GM23338 (cell line): ENCODE results near the gene PTPRJ. TPM values are rescaled to one million over a fixed set of nuclear protein-coding genes. Genes with fewer than 3 reads are reported as not detected.
A peak's percentile ranks its signal among the peaks of the same experiment; 100 is the strongest.

Experiments
- ATAC-seq: fragments of 200-7000 bp; cut with Tn5 transposase; 3 replicates; pipeline ENCODE4 v1.9.1; 2020
- DNase-seq: peaks from one replicate; pipeline ENCODE4 v3.0.0-alpha.2; 2015; ENCODE audit warnings: low spot score
- H2AFZ ChIP-seq: fragments of 200-600 bp; sonication (generic); 2 replicates; pipeline ENCODE4 v1.8.0; 2016; ENCODE audit warnings: antibody characterized with exemption, mild to moderate bottlenecking, moderate library complexity
- H3F3A ChIP-seq: fragments of 200-600 bp; sonication (generic); replicated peaks from 2 replicates; pipeline ENCODE4 v1.8.0; 2017; ENCODE audit warnings: antibody characterized with exemption, mixed run types, low read depth
- H3K27ac ChIP-seq: fragments of 200-600 bp; sonication (generic); 2 replicates; pipeline ENCODE4 v1.6.1; 2016; ENCODE audit warnings: low read depth
- H3K27me3 ChIP-seq: fragments of 200-600 bp; sonication (generic); 2 replicates; pipeline ENCODE4 v1.8.0; 2016; ENCODE audit warnings: mild to moderate bottlenecking, mixed run types, moderate library complexity; ENCODE audit not compliant: insufficient read depth
- H3K36me3 ChIP-seq: fragments of 200-600 bp; sonication (generic); 2 replicates; pipeline ENCODE4 v1.8.0; 2016; ENCODE audit warnings: mild to moderate bottlenecking; ENCODE audit not compliant: insufficient read depth
- H3K4me1 ChIP-seq: fragments of 200-600 bp; sonication (generic); 2 replicates; pipeline ENCODE4 v1.8.0; 2016; ENCODE audit warnings: mild to moderate bottlenecking, moderate library complexity; ENCODE audit not compliant: insufficient read depth
- H3K4me2 ChIP-seq: fragments of 200-600 bp; sonication (generic); 2 replicates; pipeline ENCODE4 v1.7.1; 2017; ENCODE audit warnings: mixed run types
- H3K4me3 ChIP-seq: fragments of 200-600 bp; sonication (generic); 2 replicates; pipeline ENCODE4 v1.6.1; 2016; ENCODE audit warnings: mixed run types
- H3K79me2 ChIP-seq: fragments of 200-600 bp; sonication (generic); replicated peaks from 2 replicates; pipeline ENCODE4 v1.8.0; 2017; ENCODE audit warnings: mild to moderate bottlenecking; ENCODE audit not compliant: insufficient read depth
- H3K9me2 ChIP-seq: fragments of 200-600 bp; sonication (generic); 2 replicates; pipeline ENCODE4 v1.8.0; 2017; ENCODE audit not compliant: insufficient read depth
- H4K20me1 ChIP-seq: fragments of 200-600 bp; sonication (generic); replicated peaks from 2 replicates; pipeline ENCODE4 v1.8.0; 2017; ENCODE audit warnings: mild to moderate bottlenecking; ENCODE audit not compliant: insufficient read depth
- H3K27ac Mint-ChIP-seq: 2 replicates; pipeline ENCODE4 v1.8.0; 2020; ENCODE audit warnings: inconsistent platforms, mild to moderate bottlenecking, moderate library complexity, mixed read lengths
- H3K27me3 Mint-ChIP-seq: 3 replicates; pipeline ENCODE4 v1.8.0; 2022; ENCODE audit warnings: low read depth, mild to moderate bottlenecking, moderate library complexity, mixed read lengths, inconsistent platforms; ENCODE audit not compliant: insufficient read depth, poor library complexity
- H3K36me3 Mint-ChIP-seq: 3 replicates; pipeline ENCODE4 v1.8.0; 2021; ENCODE audit warnings: low read depth, mild to moderate bottlenecking, inconsistent platforms, moderate library complexity, mixed read lengths
- H3K4me1 Mint-ChIP-seq: 3 replicates; pipeline ENCODE4 v1.8.0; 2020; ENCODE audit warnings: mild to moderate bottlenecking, inconsistent platforms, mixed read lengths
- H3K4me3 Mint-ChIP-seq: 3 replicates; pipeline ENCODE4 v1.8.0; 2021; ENCODE audit warnings: moderate library complexity, mild to moderate bottlenecking, inconsistent platforms, mixed read lengths
- H3K9me3 Mint-ChIP-seq: 3 replicates; pipeline ENCODE4 v1.8.0; 2020; ENCODE audit warnings: moderate library complexity, mild to moderate bottlenecking, inconsistent platforms, mixed read lengths
- CREB1 ChIP-seq: fragments of 250-450 bp; sonication (Bioruptor Pico); IDR thresholded peaks from 2 replicates; pipeline ENCODE4 v1.5.0; 2020; ENCODE audit warnings: low read depth, mild to moderate bottlenecking, moderate library complexity
- CTCF ChIP-seq, 2 experiments: fragments of 200-600 bp in 1 of 2; sonication (generic) in 1 of 2; conservative IDR thresholded peaks; 2 replicates each; pipeline versions ENCODE4 v1.5.1 to v1.6.1; 2016 to 2017; ENCODE audit warnings: antibody characterized with exemption in 2 of 2, low read depth in 2 of 2, mild to moderate bottlenecking in 2 of 2, moderate library complexity in 1 of 2
- ETS1 ChIP-seq: IDR thresholded peaks from 2 replicates; pipeline ENCODE4 v1.6.1; 2016; ENCODE audit warnings: antibody characterized with exemption
- EZH2 ChIP-seq: fragments of 200-600 bp; sonication (generic); IDR thresholded peaks from one replicate; pipeline ENCODE4 v1.8.0; 2017; ENCODE audit warnings: antibody characterized with exemption, mild to moderate bottlenecking, low read depth; ENCODE audit not compliant: unreplicated experiment
- EZH2phosphoT487 ChIP-seq: fragments of 200-600 bp; sonication (generic); IDR thresholded peaks from one replicate; pipeline ENCODE4 v1.8.1; 2018; ENCODE audit warnings: antibody characterized with exemption; ENCODE audit not compliant: unreplicated experiment
- JUNB ChIP-seq: IDR thresholded peaks from one replicate; pipeline ENCODE4 v1.6.1; 2016; ENCODE audit warnings: antibody characterized with exemption; ENCODE audit not compliant: unreplicated experiment
- NANOG ChIP-seq: IDR thresholded peaks from 2 replicates; pipeline ENCODE4 v1.6.1; 2016; ENCODE audit warnings: antibody characterized with exemption, borderline replicate concordance
- POLR2AphosphoS5 ChIP-seq: IDR thresholded peaks from 2 replicates; pipeline ENCODE4 v1.6.1; 2016; ENCODE audit warnings: antibody characterized with exemption, low read depth
- REST ChIP-seq: IDR thresholded peaks from one replicate; pipeline ENCODE4 v1.6.1; 2018; ENCODE audit warnings: antibody characterized with exemption; ENCODE audit not compliant: unreplicated experiment
- STAT1 ChIP-seq: IDR thresholded peaks from one replicate; pipeline ENCODE4 v1.6.1; 2016; ENCODE audit warnings: antibody characterized with exemption; ENCODE audit not compliant: unreplicated experiment
- ZNF114 ChIP-seq: fragments of 250-450 bp; sonication (Bioruptor Pico); IDR thresholded peaks from 2 replicates; pipeline ENCODE4 v1.5.0; 2020; ENCODE audit warnings: mild to moderate bottlenecking, moderate library complexity
- ZNF331 ChIP-seq: fragments of 250-450 bp; sonication (Bioruptor Pico); IDR thresholded peaks from 2 replicates; pipeline ENCODE4 v1.5.0; 2020; ENCODE audit warnings: low read depth, mild to moderate bottlenecking, moderate library complexity
- polyA plus RNA-seq: library from polyadenylated mRNA; unstranded; fragments of >200 nt; fragmentation: Nextera tagmentation; extraction: Ambion mirVana; gene quantifications from 2 replicates; pipeline ENCODE4 v1.2.1, GENCODE V29; 2016
- total RNA-seq: library from RNA; depleted of rRNA; stranded (reverse); fragments of >200 nt; shearing (Covaris generic); gene quantifications from 2 replicates; pipeline ENCODE4 v1.2.3, GENCODE V29; 2014

The PTPRJ gene
- total and polyA plus RNA-seq, 2 experiments from 2014 or later, result 4.2 to 16.0 TPM

- no peak for TF ChIP-seq EZH2
- TF ChIP-seq ETS1, result no peak
- TF ChIP-seq STAT1, result no peak
- TF ChIP-seq CREB1 (CRISPR knock-in tag), result no peak
Observed at GRCh38 chr11:48003926-48004325, 23.6 kb downstream of the PTPRJ start (continued).

GRCh38 chr11:48004456-48004855, 24.1 kb downstream of the PTPRJ start:
- no peak for TF ChIP-seq ZNF114 (CRISPR knock-in tag)
- no peak for TF ChIP-seq ZNF331 (CRISPR knock-in tag)
- no peak for TF ChIP-seq REST
- no peak for TF ChIP-seq EZH2phosphoT487
- no peak overlapping the region for H3K4me2 ChIP-seq
- H4K20me1 ChIP-seq, result peaks cover 5% of the 10 kb centered on the region; the same call in 1 of the 2 replicates

GRCh38 chr11:48005136-48005535, 24.8 kb downstream of the PTPRJ start:
- Mint-ChIP-seq H3K36me3 (no peaks in the 10 kb centered on the region), H3K4me3 (no peak overlapping the region), H3K9me3 (no peaks in the 10 kb centered on the region), H3K4me1 (peaks cover 35% of the 10 kb centered on the region), H3K27ac (no peak overlapping the region; the same call in 1 of the 2 replicates), H3K27me3 (peaks cover 10% of the 10 kb centered on the region)
- Histone ChIP-seq H4K20me1 (peaks cover 5% of the 10 kb centered on the region; the same call in 1 of the 2 replicates), H3F3A (0 out of 2 replicates have a peak, but pooled peaks cover 3% of the 10 kb centered on the region), H3K9me2 (no peaks in the 10 kb centered on the region), H3K27me3 (no peaks in the 10 kb centered on the region), H3K36me3 (no peaks in the 10 kb centered on the region), H3K4me3 (no peak overlapping the region), H3K79me2 (peaks cover 54% of the 10 kb centered on the region), H3K27ac (no peak overlapping the region), H3K4me1 (peaks cover 17% of the 10 kb centered on the region), H3K4me2 (no peak overlapping the region), H2AFZ (no peak overlapping the region)
- ATAC-seq (no peak), DNase-seq (no peak)
- TF ChIP-seq ZNF114 (CRISPR knock-in tag), result no peak
- TF ChIP-seq ZNF331 (CRISPR knock-in tag), result no peak
- TF ChIP-seq JUNB, result no peak
- no peak for TF ChIP-seq CTCF (conservative IDR thresholded peaks at IDR 0.05; ENCODE audit: low read depth in 2 of 2)
- no peak for TF ChIP-seq STAT1
- TF ChIP-seq POLR2AphosphoS5, result no peak
- TF ChIP-seq REST, result no peak
- TF ChIP-seq NANOG, result no peak

More at GRCh38 chr11:48004456-48004855, 24.1 kb downstream of the PTPRJ start:
- Histone ChIP-seq H3K79me2 (peaks cover 51% of the 10 kb centered on the region), H3K4me1 (peaks cover 17% of the 10 kb centered on the region), H3K4me3 (no peak overlapping the region), H3K36me3 (no peaks in the 10 kb centered on the region), H3K27me3 (no peaks in the 10 kb centered on the region), H3K27ac (no peak overlapping the region), H3K9me2 (no peaks in the 10 kb centered on the region), H3F3A (0 out of 2 replicates have a peak, but pooled peaks cover 3% of the 10 kb centered on the region), H2AFZ (no peak overlapping the region)
- Mint-ChIP-seq H3K4me1 (peaks cover 35% of the 10 kb centered on the region), H3K27ac (peak overlapping the region; percentile 24; the same call in 1 of the 2 replicates), H3K27me3 (peaks cover 12% of the 10 kb centered on the region), H3K36me3 (no peaks in the 10 kb centered on the region), H3K9me3 (no peaks in the 10 kb centered on the region), H3K4me3 (no peak overlapping the region; the same call in 2 of the 3 replicates)
- ATAC-seq, result no peak; the same call in 2 of the 3 replicates
- no peak for DNase-seq
